Osteoblast (primary cell): ENCODE data around the gene PAK5. TPM values are rescaled to one million over a fixed set of nuclear protein-coding genes. Genes with fewer than 3 reads are reported as not detected.
A peak's percentile ranks its signal among the peaks of the same experiment; 100 is the strongest.

Experiments used
- DNase-seq: peaks from one replicate; pipeline ENCODE4 v3.0.0; 2011; ENCODE audit warnings: low spot score, mixed read lengths; ENCODE audit not compliant: insufficient read length; ENCODE audit errors: missing footprints
- H2AFZ ChIP-seq: 2 replicates; pipeline ENCODE4 v1.6.0; 2011; ENCODE audit warnings: mild to moderate bottlenecking, low read length
- H3K27ac ChIP-seq: 2 replicates; pipeline ENCODE4 v1.5.1; 2011; ENCODE audit warnings: mild to moderate bottlenecking, low read depth, low read length, moderate library complexity
- H3K27me3 ChIP-seq: 2 replicates; pipeline ENCODE4 v1.6.0; 2012; ENCODE audit warnings: mild to moderate bottlenecking, control low read depth, inconsistent platforms, low read length, moderate library complexity; ENCODE audit not compliant: insufficient read depth
- H3K36me3 ChIP-seq: 2 replicates; pipeline ENCODE4 v1.5.1; 2011; ENCODE audit warnings: mild to moderate bottlenecking, low read length, control low read depth, moderate library complexity; ENCODE audit not compliant: insufficient read depth
- H3K4me1 ChIP-seq: 2 replicates; pipeline ENCODE4 v1.5.1; 2011; ENCODE audit warnings: mild to moderate bottlenecking, low read length, control low read depth, moderate library complexity; ENCODE audit not compliant: insufficient read depth
- H3K4me2 ChIP-seq: 2 replicates; pipeline ENCODE4 v1.6.0; 2011; ENCODE audit warnings: mild to moderate bottlenecking, low read length; ENCODE audit not compliant: insufficient read depth
- H3K4me3 ChIP-seq: fragments of 200-600 bp; sonication (generic); 3 replicates; pipeline ENCODE4 v1.5.1; 2012; ENCODE audit warnings: mild to moderate bottlenecking, low read length, inconsistent platforms; ENCODE audit not compliant: insufficient read depth
- H3K79me2 ChIP-seq: 2 replicates; pipeline ENCODE4 v1.6.0; 2012; ENCODE audit warnings: mild to moderate bottlenecking, low read length, control low read depth, inconsistent platforms; ENCODE audit not compliant: insufficient read depth
- H3K9me3 ChIP-seq: 2 replicates; pipeline ENCODE4 v1.5.1; 2011; ENCODE audit warnings: low read depth, low read length, control low read depth
- H4K20me1 ChIP-seq: 2 replicates; pipeline ENCODE4 v1.6.0; 2012; ENCODE audit warnings: mild to moderate bottlenecking, low read length, control low read depth; ENCODE audit not compliant: insufficient read depth
- CTCF ChIP-seq: IDR thresholded peaks from 2 replicates; pipeline ENCODE4 v1.5.1; 2011; ENCODE audit warnings: mild to moderate bottlenecking, low read depth, low read length, moderate library complexity; ENCODE audit errors: extremely low read depth
- total RNA-seq: library from RNA; depleted of rRNA; stranded (reverse); fragments of >200 nt; gene quantifications from 2 replicates; pipeline ENCODE4 v1.2.3, GENCODE V29; 2012

The PAK5 gene
- total RNA-seq, 1 donor: not detected

GRCh38 chr20:9574181-9574580 is 264.7 kb downstream of the PAK5 start:
- TF ChIP-seq CTCF: no peak
- Histone ChIP-seq H3K27me3 (peaks cover 29% of the 10 kb centered on the region), H3K9me3 (no peaks in the 10 kb centered on the region), H3K79me2 (no peaks in the 10 kb centered on the region), H3K27ac (no peak overlapping the region), H3K4me1 (no peaks in the 10 kb centered on the region), H3K4me3 (no peak overlapping the region), H4K20me1 (no peaks in the 10 kb centered on the region), H3K36me3 (no peaks in the 10 kb centered on the region), H3K4me2 (no peak overlapping the region), H2AFZ (no peak overlapping the region)
- DNase-seq: peak; percentile 30

GRCh38 chr20:9573335-9574151 is 265.3 kb downstream of the PAK5 start:
- no peaks in the 10 kb centered on the region for H3K9me3 ChIP-seq
- no peaks in the 10 kb centered on the region for H3K4me1 ChIP-seq
- H3K27ac ChIP-seq: no peak overlapping the region
- DNase-seq: no peak
- TF ChIP-seq CTCF: no peak
- no peak overlapping the region for H2AFZ ChIP-seq
- H3K79me2 ChIP-seq: no peaks in the 10 kb centered on the region
- H3K27me3 ChIP-seq: peaks cover 29% of the 10 kb centered on the region
- no peak overlapping the region for H3K4me3 ChIP-seq
- H3K36me3 ChIP-seq: no peaks in the 10 kb centered on the region
- no peaks in the 10 kb centered on the region for H4K20me1 ChIP-seq
- no peak overlapping the region for H3K4me2 ChIP-seq

- no peak for TF ChIP-seq CTCF
- H2AFZ ChIP-seq: no peak overlapping the region
- H3K9me3 ChIP-seq: no peaks in the 10 kb centered on the region
- no peaks in the 10 kb centered on the region for H3K79me2 ChIP-seq
- H3K4me1 ChIP-seq: no peaks in the 10 kb centered on the region
- H4K20me1 ChIP-seq: no peaks in the 10 kb centered on the region
- no peak overlapping the region for H3K27ac ChIP-seq
- no peak overlapping the region for H3K4me3 ChIP-seq
- no peak overlapping the region for H3K4me2 ChIP-seq
- H3K36me3 ChIP-seq: no peaks in the 10 kb centered on the region
- peaks cover 29% of the 10 kb centered on the region for H3K27me3 ChIP-seq
- no peak for DNase-seq
Measured at GRCh38 chr20:9572670-9573069, 266.2 kb downstream of the PAK5 start.

- Histone ChIP-seq H3K4me2 (no peak overlapping the region), H3K27ac (no peak overlapping the region), H3K79me2 (no peaks in the 10 kb centered on the region), H4K20me1 (no peaks in the 10 kb centered on the region), H2AFZ (no peak overlapping the region), H3K4me3 (no peak overlapping the region), H3K36me3 (no peaks in the 10 kb centered on the region), H3K4me1 (no peaks in the 10 kb centered on the region), H3K27me3 (peaks cover 28% of the 10 kb centered on the region), H3K9me3 (no peaks in the 10 kb centered on the region)
- DNase-seq: no peak
- no peak for TF ChIP-seq CTCF
Measured at GRCh38 chr20:9571783-9572182, 267.1 kb downstream of the PAK5 start.
